HL-60/S4 treated with retinoic acid at 250 ng/mL for 4 days and 3 days (cell line): ENCODE data around the gene LCN15.
"Not testable (repeated sequence)": the region's sequence is repeated elsewhere in the genome, so short reads cannot be mapped to it uniquely, and the experiment has no call there.

Source experiments
- in situ Hi-C: fragments of 300-500 bp; cut with MboI; formaldehyde crosslinking; loops from 2 replicates; pipeline ENCODE4 v1.7.0; 2022; ENCODE audit warnings: low sequenced_read_pairs

The LCN15 gene

GRCh38 chr9:136711219-136711648 lies 53.1 kb downstream of the LCN15 start:
- in situ Hi-C loops = not testable (repeated sequence)

GRCh38 chr9:136710543-136710942 lies 53.8 kb downstream of the LCN15 start:
- in situ Hi-C loops = no loop called here
